Skeletal muscle tissue (tissue), 4 donors: Measurements from ENCODE around the gene CTBS. TPM values are rescaled to one million over a fixed set of nuclear protein-coding genes. Genes with fewer than 3 reads are reported as not detected.
A peak's percentile ranks its signal among the peaks of the same experiment; 100 is the strongest.
"Not testable (repeated sequence)": the region's sequence is repeated elsewhere in the genome, so short reads cannot be mapped to it uniquely, and the experiment has no call there.

Experiments used
- H3K27ac ChIP-seq: one replicate; pipeline ENCODE4 v1.7.0; 2013; ENCODE audit warnings: mild to moderate bottlenecking, low read depth, low read length, inconsistent platforms
- H3K27me3 ChIP-seq, 3 donors: one replicate each; pipeline ENCODE4 v1.7.0; 2013; ENCODE audit warnings: low read length in 3 of 3; ENCODE audit not compliant: control insufficient read depth in 3 of 3, insufficient read depth in 3 of 3
- H3K36me3 ChIP-seq, 3 donors: one replicate each; pipeline ENCODE4 v1.7.0; 2013; ENCODE audit warnings: low read length in 3 of 3; ENCODE audit not compliant: control insufficient read depth in 3 of 3, insufficient read depth in 3 of 3
- H3K4me1 ChIP-seq, 3 donors: one replicate each; pipeline ENCODE4 v1.7.0; 2013; ENCODE audit warnings: low read length in 3 of 3, mild to moderate bottlenecking in 3 of 3; ENCODE audit not compliant: control insufficient read depth in 3 of 3, insufficient read depth in 3 of 3
- H3K4me3 ChIP-seq, 3 donors: one replicate each; pipeline ENCODE4 v1.7.0; 2013; ENCODE audit warnings: low read length in 3 of 3
- H3K9ac ChIP-seq, 3 donors: one replicate each; pipeline ENCODE4 v1.7.0; 2013; ENCODE audit warnings: low read length in 3 of 3, mild to moderate bottlenecking in 3 of 3, moderate library complexity in 2 of 3, low read depth in 1 of 3
- H3K9me3 ChIP-seq, 3 donors: one replicate each; pipeline ENCODE4 v1.7.0; 2013; ENCODE audit warnings: low read length in 3 of 3; ENCODE audit not compliant: control insufficient read depth in 3 of 3
- total RNA-seq: library from RNA; depleted of rRNA; stranded (reverse); fragments of >200 nt; gene quantifications from one replicate; pipeline ENCODE4 v1.2.3, GENCODE V29; 2014
- donor health status: Osteomylitis.

The CTBS gene
- total RNA-seq, 1 donor from 2014 or later: 2.6 TPM

DNA sequence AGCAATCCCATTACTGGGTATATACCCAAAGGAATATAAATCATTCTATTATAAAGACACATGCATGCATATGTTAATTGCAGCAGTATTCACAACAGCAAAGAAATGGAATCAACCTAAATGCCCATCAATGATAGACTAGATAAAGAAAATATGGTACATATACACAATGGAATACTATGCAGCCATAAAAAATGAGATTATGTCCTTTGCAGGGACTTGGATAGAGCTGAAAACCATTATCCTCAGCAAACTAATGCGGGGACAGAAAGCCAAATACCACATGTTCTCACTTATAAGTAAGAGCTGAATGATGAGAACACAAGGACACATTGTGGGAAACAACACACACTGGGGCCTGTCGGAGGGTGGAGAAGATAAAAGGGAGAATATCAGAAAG, 20.7 kb upstream of the CTBS start:
- H3K27me3 ChIP-seq, H3K9ac ChIP-seq: not testable (repeated sequence)

GRCh38 chr1:84587099-84587498, 12.9 kb upstream of the CTBS start:
- Histone ChIP-seq H3K27me3 (peaks cover 0 to 3% (median 2%) of the 10 kb centered on the region in 3 donors), H3K9ac (no peak overlapping the region), H3K4me1 (peaks cover 5% of the 10 kb centered on the region in 3 donors), H3K9me3 (peaks cover 0 to 4% (median 2%) of the 10 kb centered on the region in 3 donors), H3K4me3 (no peak overlapping the region), H3K36me3 (no peaks in the 10 kb centered on the region), H3K27ac (no peak overlapping the region)

More for the DNA sequence above, 20.7 kb upstream of the CTBS start:
- not testable (repeated sequence) for H3K27ac ChIP-seq, H3K4me3 ChIP-seq, H3K9me3 ChIP-seq, H3K36me3 ChIP-seq, H3K4me1 ChIP-seq

GRCh38 chr1:84585803-84586202, 11.6 kb upstream of the CTBS start:
- peaks cover 5% of the 10 kb centered on the region in 3 donors for H3K4me1 ChIP-seq
- H3K36me3 ChIP-seq: no peaks in the 10 kb centered on the region
- no peak overlapping the region for H3K4me3 ChIP-seq
- no peak overlapping the region for H3K9ac ChIP-seq
- peaks cover 0 to 4% (median 2%) of the 10 kb centered on the region in 3 donors for H3K9me3 ChIP-seq
- no peak overlapping the region for H3K27ac ChIP-seq
- peaks cover 0 to 3% (median 2%) of the 10 kb centered on the region in 3 donors for H3K27me3 ChIP-seq

DNA sequence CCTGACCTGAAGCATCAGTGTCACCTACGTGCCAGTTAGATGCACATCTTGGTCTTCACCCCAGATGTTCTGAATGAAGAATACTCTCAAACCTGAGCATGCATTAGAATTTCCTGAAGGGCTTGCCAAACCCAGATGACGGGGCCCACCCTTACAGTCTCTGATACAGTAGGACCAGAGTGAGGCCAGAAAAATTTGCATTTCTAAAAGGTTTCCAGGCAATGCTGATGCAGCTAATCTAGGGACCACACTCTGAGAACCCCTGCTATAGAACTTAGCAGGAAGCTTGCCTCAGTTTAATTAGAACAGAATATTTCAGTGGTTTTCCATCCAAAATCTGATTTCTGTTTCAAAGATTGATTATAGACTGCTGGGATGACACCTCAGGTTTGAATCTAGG, 9.9 kb upstream of the CTBS start:
- Histone ChIP-seq H3K9ac (no peak overlapping the region), H3K27me3 (no peaks in the 10 kb centered on the region), H3K36me3 (no peaks in the 10 kb centered on the region), H3K9me3 (peaks cover 0 to 4% (median 2%) of the 10 kb centered on the region in 3 donors), H3K4me1 (peaks cover 5% of the 10 kb centered on the region in 3 donors), H3K4me3 (no peak overlapping the region), H3K27ac (no peak overlapping the region)

DNA sequence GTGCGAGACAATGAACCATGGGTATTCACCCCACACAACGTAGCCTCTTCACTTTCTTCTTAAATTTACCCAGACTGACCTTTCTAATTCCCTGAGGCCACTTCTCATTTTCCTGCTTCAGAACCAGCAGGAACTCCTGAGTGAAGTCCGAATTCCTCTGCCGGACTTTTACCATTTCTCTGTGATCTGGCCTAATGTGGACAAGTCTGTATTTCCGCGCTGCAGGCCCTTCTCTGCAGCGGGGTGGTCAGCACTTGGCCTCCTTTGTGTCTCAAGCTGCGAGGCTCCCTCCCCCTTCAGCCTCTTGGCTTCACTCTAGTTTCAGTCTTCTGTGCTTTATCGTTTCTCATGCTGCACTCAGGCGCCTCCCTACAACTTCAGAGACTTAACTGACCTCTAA, 9.4 kb upstream of the CTBS start:
- H3K27me3 ChIP-seq: no peaks in the 10 kb centered on the region
- no peak overlapping the region for H3K4me3 ChIP-seq
- H3K9ac ChIP-seq: no peak overlapping the region
- H3K4me1 ChIP-seq: peaks cover 5% of the 10 kb centered on the region in 3 donors
- no peak overlapping the region for H3K27ac ChIP-seq
- H3K36me3 ChIP-seq: no peaks in the 10 kb centered on the region
- H3K9me3 ChIP-seq: peaks cover 0 to 4% (median 2%) of the 10 kb centered on the region in 3 donors

DNA sequence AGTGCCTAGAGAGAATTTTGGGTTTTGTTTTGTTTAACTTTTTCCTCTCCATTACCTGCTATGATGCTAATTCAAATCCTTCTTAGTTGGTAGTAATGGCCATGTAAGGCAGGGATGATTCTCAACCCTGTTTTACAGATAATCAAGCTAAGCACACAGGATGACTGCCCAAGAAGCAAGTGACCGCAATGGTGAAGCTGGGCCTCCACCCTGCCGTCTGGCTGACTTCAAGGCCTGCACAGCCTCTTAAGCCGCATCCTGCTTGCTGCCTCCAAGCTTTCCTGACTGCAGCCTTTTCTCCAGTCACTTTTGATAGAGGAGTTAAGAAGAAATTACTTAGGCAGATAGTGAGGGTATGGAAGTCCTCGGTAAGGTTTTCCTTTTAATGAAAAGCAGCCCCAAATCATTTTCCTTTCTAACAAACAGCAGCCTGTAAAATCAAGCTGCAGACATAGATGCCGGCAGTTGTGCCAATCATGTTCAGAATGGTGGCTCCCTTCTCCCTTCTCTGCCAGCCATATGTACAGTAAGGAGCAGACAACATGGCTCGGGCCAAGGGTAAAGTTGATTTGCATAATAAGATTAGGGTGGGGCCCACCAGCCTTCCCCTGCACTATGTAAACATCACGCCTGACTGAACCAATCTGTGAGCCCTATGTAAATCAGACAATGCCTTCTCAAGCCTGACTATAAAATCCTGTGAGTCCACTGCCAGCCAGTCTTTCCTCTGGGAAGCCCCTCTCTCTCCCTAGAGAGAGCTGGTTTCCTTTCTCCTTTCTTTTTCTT, 8.8 kb upstream of the CTBS start:
- Histone ChIP-seq H3K27ac (no peak overlapping the region), H3K4me1 (peaks cover 5% of the 10 kb centered on the region in 3 donors), H3K9me3 (peaks cover 0 to 4% (median 2%) of the 10 kb centered on the region in 3 donors), H3K4me3 (no peak overlapping the region), H3K36me3 (no peaks in the 10 kb centered on the region), H3K27me3 (no peaks in the 10 kb centered on the region), H3K9ac (no peak overlapping the region)

- no peak overlapping the region for H3K4me3 ChIP-seq
- no peaks in the 10 kb centered on the region for H3K27me3 ChIP-seq
- peaks cover 0 to 4% (median 2%) of the 10 kb centered on the region in 3 donors for H3K9me3 ChIP-seq
- no peaks in the 10 kb centered on the region for H3K4me1 ChIP-seq
- no peaks in the 10 kb centered on the region for H3K36me3 ChIP-seq
- no peak overlapping the region for H3K27ac ChIP-seq
- H3K9ac ChIP-seq: no peak overlapping the region
Observed at GRCh38 chr1:84581648-84582047, 7.4 kb upstream of the CTBS start.

- no peaks in the 10 kb centered on the region for H3K36me3 ChIP-seq
- no peaks in the 10 kb centered on the region for H3K27me3 ChIP-seq
- H3K27ac ChIP-seq: peak overlapping the region; percentile 36
- peak overlapping the region in 1 of 3 donors; percentile 61 for H3K9ac ChIP-seq
- H3K4me3 ChIP-seq: peak overlapping the region in 2 of 3 donors; percentile 66 to 84
- H3K4me1 ChIP-seq: peaks cover 3 to 15% (median 6%) of the 10 kb centered on the region in 3 donors
- no peaks in the 10 kb centered on the region for H3K9me3 ChIP-seq
Observed at GRCh38 chr1:84574936-84575335, 696 bp upstream of the CTBS start.

GRCh38 chr1:84573481-84573966, 716 bp downstream of the CTBS start:
- H3K27me3 ChIP-seq: no peaks in the 10 kb centered on the region

DNA sequence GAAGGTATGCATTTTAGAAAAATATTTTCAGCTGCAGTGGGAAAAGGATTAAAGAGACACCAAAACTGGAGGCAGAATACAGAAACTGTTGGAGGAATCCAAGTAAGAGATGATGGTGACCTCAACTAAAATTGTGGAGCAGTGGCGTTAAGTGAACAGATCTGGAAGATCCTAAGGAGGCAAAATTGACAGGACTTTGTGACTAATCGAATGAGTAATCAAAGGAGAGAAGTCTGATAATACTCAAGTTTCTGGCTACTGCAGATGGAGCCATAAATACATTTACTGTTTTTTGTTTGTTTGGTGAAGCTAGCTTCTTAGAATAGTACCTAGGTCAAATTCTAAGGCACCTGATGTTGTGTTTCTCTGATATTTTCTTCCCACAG, 3.1 kb downstream of the CTBS start:
- Histone ChIP-seq H3K9me3 (no peaks in the 10 kb centered on the region), H3K4me3 (no peak overlapping the region), H3K27ac (no peak overlapping the region), H3K36me3 (peaks cover 0 to 8% (median 3%) of the 10 kb centered on the region in 3 donors), H3K4me1 (peaks cover 3 to 15% (median 6%) of the 10 kb centered on the region in 3 donors), H3K27me3 (no peaks in the 10 kb centered on the region), H3K9ac (no peak overlapping the region)

More at GRCh38 chr1:84573481-84573966, 716 bp downstream of the CTBS start:
- peak overlapping the region; percentile 90 for H3K27ac ChIP-seq
- H3K4me3 ChIP-seq: peak overlapping the region; percentile 66 to 91 (median 89)
- peaks cover 3 to 15% (median 6%) of the 10 kb centered on the region in 3 donors for H3K4me1 ChIP-seq
- peak overlapping the region; percentile 91 to 98 (median 93) for H3K9ac ChIP-seq
- peaks cover 0 to 5% (median 3%) of the 10 kb centered on the region in 3 donors for H3K36me3 ChIP-seq
- H3K9me3 ChIP-seq: no peaks in the 10 kb centered on the region
